Esophagus squamous epithelium (tissue), 5 donors: ENCODE data around the gene ATF7IP2. TPM values are rescaled to one million over a fixed set of nuclear protein-coding genes. Genes with fewer than 3 reads are reported as not detected.

Experiments
- DNase-seq: peaks from one replicate; lab custom pipeline; 2025; lab: John Stamatoyannopoulos, UW
- H3K27ac ChIP-seq, 4 donors: fragments of 200-600 bp; sonication (generic); one replicate each; pipeline ENCODE4 v1.5.1; 2016 to 2019; ENCODE audit warnings: mild to moderate bottlenecking in 1 of 4
- H3K27me3 ChIP-seq, 4 donors: fragments of 200-600 bp; sonication (generic); 1 replicate in 3 of 4; 2 replicates in 1 of 4; pipeline versions ENCODE4 v1.5.1 to v1.6.0; 2017 to 2021; ENCODE audit warnings: antibody characterized with exemption in 1 of 4
- H3K36me3 ChIP-seq, 3 donors: fragments of 200-600 bp; sonication (generic); one replicate each; pipeline ENCODE4 v1.5.1; 2016 to 2019
- H3K4me1 ChIP-seq, 3 donors: fragments of 200-600 bp; sonication (generic); one replicate each; pipeline ENCODE4 v1.5.1; 2017 to 2019
- H3K4me3 ChIP-seq, 4 donors: fragments of 200-600 bp; sonication (generic); 1 replicate in 3 of 4; 2 replicates in 1 of 4; pipeline ENCODE4 v1.5.1; 2016 to 2019; ENCODE audit warnings: mild to moderate bottlenecking in 2 of 4, moderate library complexity in 1 of 4
- H3K9me3 ChIP-seq, 3 donors: fragments of 200-600 bp; sonication (generic); one replicate each; pipeline ENCODE4 v1.5.1; 2016 to 2019
- CTCF ChIP-seq, 6 experiments: fragments of 450-650 bp in 4 of 6; fragments of 200-600 bp in 2 of 6; sonication (generic) in 2 of 6; IDR thresholded peaks; one replicate each; pipeline ENCODE4 v1.5.1; 2016 to 2019; ENCODE audit warnings: antibody characterized with exemption in 6 of 6, mild to moderate bottlenecking in 4 of 6, moderate library complexity in 4 of 6
- POLR2A ChIP-seq, 4 donors: fragments of 450-650 bp; IDR thresholded peaks; one replicate each; pipeline ENCODE4 v1.6.1; 2017; ENCODE audit warnings: antibody characterized with exemption in 4 of 4, mild to moderate bottlenecking in 4 of 4, moderate library complexity in 3 of 4
- whole genome bisulfite sequencing, 2 donors: methylation state at CpG; one replicate each; pipeline ENCODE4 v1.1.5; 2018; 5-methylcytosine and 5-hydroxymethylcytosine counted together
- intact Hi-C: fragments of 100-400 bp; cut with DNase I; formaldehyde crosslinking; loops from one replicate; pipeline ENCODE4 v1.15.0; 2022
- total RNA-seq, 4 donors: library from RNA; depleted of rRNA; stranded (reverse); fragments of >200 nt; gene quantifications; one replicate each; pipeline ENCODE4 v1.1.0, GENCODE V29; 2016
- donor health status: DM: yes; HTN: yes; CAD: no.

The ATF7IP2 gene
- total RNA-seq, 4 donors from 2014 or later: 4.1 to 12.2 (median 8.9) TPM

- H3K9me3 ChIP-seq: no peaks in the 10 kb centered on the region
- intact Hi-C loops: no loop called here
- H3K4me1 ChIP-seq: peaks cover 0 to 25% (median 0%) of the 10 kb centered on the region in 3 donors
- TF ChIP-seq POLR2A (IDR thresholded peaks at IDR 0.05) (no peak), CTCF (IDR thresholded peaks at IDR 0.05) (no peak)
- no peak overlapping the region for H3K4me3 ChIP-seq
- DNase-seq: no peak
- WGBS, 2 donors: 77 to 84% methylated on average over 7 of the region's 7 CpGs
- H3K27ac ChIP-seq: no peak overlapping the region
- H3K36me3 ChIP-seq: peaks cover 0 to 7% (median 0%) of the 10 kb centered on the region in 3 donors
- H3K27me3 ChIP-seq: no peaks in the 10 kb centered on the region
Observed at GRCh38 chr16:10518479-10519041, 132.7 kb downstream of the ATF7IP2 start.

GRCh38 chr16:10519297-10519696 lies 133.4 kb downstream of the ATF7IP2 start:
- no peak overlapping the region for H3K4me3 ChIP-seq
- no CpG with 5 or more reads among the region's 1 CpG for WGBS, 2 donors
- no peak for DNase-seq
- peaks cover 0 to 15% (median 0%) of the 10 kb centered on the region in 3 donors for H3K36me3 ChIP-seq
- intact Hi-C loops: no loop called here
- no peaks in the 10 kb centered on the region for H3K9me3 ChIP-seq
- peaks cover 0 to 23% (median 0%) of the 10 kb centered on the region in 3 donors for H3K4me1 ChIP-seq
- H3K27ac ChIP-seq: no peak overlapping the region
- no peak for TF ChIP-seq POLR2A (IDR thresholded peaks at IDR 0.05)
- TF ChIP-seq CTCF (IDR thresholded peaks at IDR 0.05): no peak
- no peaks in the 10 kb centered on the region for H3K27me3 ChIP-seq

- intact Hi-C loops: loop anchor here (5.0 kb wide), 2 partner anchors 52 to 397 kb away; no protein-coding TSS in a partner anchor
Observed at GRCh38 chr16:10519929-10520868, 134.3 kb downstream of the ATF7IP2 start.

GRCh38 chr16:10520869-10521578 lies 135.2 kb downstream of the ATF7IP2 start:
- DNase-seq: no peak
- H3K27ac ChIP-seq: peak overlapping the region in 1 of 4 donors; percentile 11
- WGBS, 2 donors: 70 to 77% methylated on average over 4 to 7 of the region's 7 CpGs
- no peak overlapping the region for H3K4me3 ChIP-seq
- no peaks in the 10 kb centered on the region for H3K9me3 ChIP-seq
- H3K4me1 ChIP-seq: peaks cover 0 to 12% (median 0%) of the 10 kb centered on the region in 3 donors
- no peaks in the 10 kb centered on the region for H3K27me3 ChIP-seq
- TF ChIP-seq CTCF (IDR thresholded peaks at IDR 0.05) (no peak), POLR2A (IDR thresholded peaks at IDR 0.05) (no peak)
- intact Hi-C loops: loop anchor here (5.0 kb wide), 2 partner anchors 51 to 396 kb away; no protein-coding TSS in a partner anchor
- H3K36me3 ChIP-seq: peaks cover 0 to 32% (median 0%) of the 10 kb centered on the region in 3 donors

More at GRCh38 chr16:10519929-10520868, 134.3 kb downstream of the ATF7IP2 start:
- no peak for DNase-seq
- Histone ChIP-seq H3K36me3 (peaks cover 0 to 24% (median 0%) of the 10 kb centered on the region in 3 donors), H3K4me1 (peaks cover 0 to 14% (median 0%) of the 10 kb centered on the region in 3 donors), H3K27ac (peak overlapping the region in 1 of 4 donors; percentile 11), H3K9me3 (no peaks in the 10 kb centered on the region), H3K27me3 (no peaks in the 10 kb centered on the region), H3K4me3 (no peak overlapping the region)
- TF ChIP-seq CTCF (IDR thresholded peaks at IDR 0.05): no peak
- no peak for TF ChIP-seq POLR2A (IDR thresholded peaks at IDR 0.05)
- WGBS, 2 donors: 73 to 83% methylated on average over 10 of the region's 10 CpGs
